IMR-90 (cell line): Measurements from ENCODE around the gene RAVER2. TPM values are rescaled to one million over a fixed set of nuclear protein-coding genes. Genes with fewer than 3 reads are reported as not detected.

ENCODE experiments used
- ATAC-seq: fragments of 200-7000 bp; cut with Tn5 transposase; 2 replicates; pipeline ENCODE4 v1.9.1; 2020; ENCODE audit warnings: low read depth, mild to moderate bottlenecking, moderate library complexity
- BruUV-seq: library from RNA; stranded (reverse); fragments of 400-500 nt; replicated peaks from 2 replicates; lab custom pipeline; 2021; lab: Mats Ljungman, UMichigan
- CTCF ChIA-PET: fragments of 300-600 bp; formaldehyde crosslinking; extraction: SDS; loops from one replicate; lab custom pipeline; 2021; ENCODE audit warnings: antibody characterized with exemption; lab: Yijun Ruan, JAX
- POLR2A ChIA-PET: fragments of 300-600 bp; sonication (Branson Sonifier 250); formaldehyde crosslinking; loops from one replicate; lab custom pipeline; 2022; ENCODE audit warnings: antibody characterized with exemption; ENCODE audit not compliant: unreplicated experiment; lab: Charles Lee
- DNase-seq: peaks from one replicate; pipeline ENCODE4 v3.0.0; 2013
- H2AFZ ChIP-seq: replicated peaks from 2 replicates; pipeline ENCODE3; 2013; ENCODE audit warnings: low read length, mild to moderate bottlenecking; ENCODE audit not compliant: poor library complexity
- H2AK5ac ChIP-seq: 2 replicates; pipeline ENCODE4 v1.6.1; 2013; ENCODE audit warnings: low read depth, low read length, inconsistent platforms
- H2AK9ac ChIP-seq: replicated peaks from 2 replicates; pipeline ENCODE3; 2013; ENCODE audit warnings: mild to moderate bottlenecking, low read depth, low read length, moderate library complexity; ENCODE audit not compliant: poor library complexity
- H2BK120ac ChIP-seq: 2 replicates; pipeline ENCODE4 v1.6.1; 2013; ENCODE audit warnings: low read depth, low read length, inconsistent platforms
- H2BK15ac ChIP-seq: 3 replicates; pipeline ENCODE4 v1.6.1; 2013; ENCODE audit warnings: low read depth, low read length, inconsistent platforms
- H2BK20ac ChIP-seq: 2 replicates; pipeline ENCODE4 v1.6.1; 2013; ENCODE audit warnings: low read depth, mild to moderate bottlenecking, inconsistent platforms, low read length, moderate library complexity
- H2BK5ac ChIP-seq: 2 replicates; pipeline ENCODE4 v1.6.1; 2013; ENCODE audit warnings: mild to moderate bottlenecking, low read depth, low read length, inconsistent platforms; ENCODE audit not compliant: poor library complexity, severe bottlenecking
- H3K14ac ChIP-seq: replicated peaks from 2 replicates; pipeline ENCODE4 v1.6.1; 2013; ENCODE audit warnings: low read depth, low read length, inconsistent platforms
- H3K18ac ChIP-seq: 2 replicates; pipeline ENCODE4 v1.6.1; 2013; ENCODE audit warnings: low read depth, low read length, control low read depth
- H3K23ac ChIP-seq: 2 replicates; pipeline ENCODE4 v1.6.1; 2013; ENCODE audit warnings: low read depth, low read length, inconsistent platforms
- H3K27ac ChIP-seq: 2 replicates; pipeline ENCODE4 v1.5.1; 2013; ENCODE audit warnings: mild to moderate bottlenecking, control low read depth, low read length; ENCODE audit not compliant: insufficient read depth
- H3K27me3 ChIP-seq: 2 replicates; pipeline ENCODE4 v1.6.1; 2013; ENCODE audit warnings: low read length; ENCODE audit not compliant: control insufficient read depth, insufficient read depth
- H3K36me3 ChIP-seq: 2 replicates; pipeline ENCODE4 v1.6.1; 2013; ENCODE audit warnings: low read length, mixed read lengths; ENCODE audit not compliant: control insufficient read depth, insufficient read depth
- H3K4ac ChIP-seq: 2 replicates; pipeline ENCODE4 v1.6.1; 2013; ENCODE audit warnings: low read depth, low read length, inconsistent platforms
- H3K4me1 ChIP-seq: 2 replicates; pipeline ENCODE4 v1.6.1; 2013; ENCODE audit warnings: low read length, mixed read lengths; ENCODE audit not compliant: control insufficient read depth, insufficient read depth
- H3K4me2 ChIP-seq: 2 replicates; pipeline ENCODE4 v1.6.1; 2013; ENCODE audit warnings: low read depth, mild to moderate bottlenecking, control low read depth, low read length, moderate library complexity
- H3K4me3 ChIP-seq: 2 replicates; pipeline ENCODE4 v1.5.1; 2013; ENCODE audit warnings: low read depth, mild to moderate bottlenecking, control low read depth, low read length, moderate library complexity; ENCODE audit not compliant: insufficient read depth
- H3K56ac ChIP-seq: 2 replicates; pipeline ENCODE4 v1.6.1; 2013; ENCODE audit warnings: low read length, inconsistent platforms; ENCODE audit not compliant: insufficient read depth; ENCODE audit errors: extremely low read depth
- H3K79me1 ChIP-seq, 2 experiments: 2 replicates each; pipeline ENCODE4 v1.6.1; 2013; ENCODE audit warnings: low read length in 2 of 2, inconsistent platforms in 1 of 2, low read depth in 1 of 2
- H3K9ac ChIP-seq: 2 replicates; pipeline ENCODE4 v1.6.1; 2013; ENCODE audit warnings: low read depth, low read length, control low read depth
- H3K9me1 ChIP-seq: 2 replicates; pipeline ENCODE4 v1.6.1; 2013; ENCODE audit warnings: low read length, inconsistent platforms; ENCODE audit not compliant: insufficient read depth
- H3K9me3 ChIP-seq: 2 replicates; pipeline ENCODE4 v1.6.1; 2013; ENCODE audit warnings: low read length; ENCODE audit not compliant: control insufficient read depth, insufficient read depth
- H4K20me1 ChIP-seq: 2 replicates; pipeline ENCODE4 v1.6.1; 2013; ENCODE audit warnings: low read length, inconsistent platforms; ENCODE audit not compliant: insufficient read depth
- H4K5ac ChIP-seq: 2 replicates; pipeline ENCODE4 v1.6.1; 2013; ENCODE audit warnings: mild to moderate bottlenecking, low read depth, low read length, control low read depth
- H4K8ac ChIP-seq, 2 experiments: 2 replicates each; pipeline ENCODE4 v1.6.1; 2013; ENCODE audit warnings: low read depth in 2 of 2, low read length in 2 of 2, control low read depth in 1 of 2, inconsistent platforms in 1 of 2
- H4K91ac ChIP-seq: 2 replicates; pipeline ENCODE4 v1.6.1; 2013; ENCODE audit warnings: low read depth, low read length, inconsistent platforms; ENCODE audit not compliant: insufficient read depth
- BHLHE40 ChIP-seq: fragments of 150-350 bp; IDR thresholded peaks from 2 replicates; pipeline ENCODE4 v1.6.1; 2016; ENCODE audit warnings: mild to moderate bottlenecking, low read depth, low read length
- CHD1 ChIP-seq: IDR thresholded peaks from 2 replicates; pipeline ENCODE4 v1.6.1; 2012; ENCODE audit warnings: low read depth, low read length, improper control_type of control experiment
- MAFK ChIP-seq: IDR thresholded peaks from 2 replicates; pipeline ENCODE4 v1.6.1; 2012; ENCODE audit warnings: low read depth, low read length, improper control_type of control experiment
- MAZ ChIP-seq: IDR thresholded peaks from 2 replicates; pipeline ENCODE4 v1.6.1; 2012; ENCODE audit warnings: low read depth, mild to moderate bottlenecking, low read length, improper control_type of control experiment, moderate library complexity, borderline replicate concordance
- MXI1 ChIP-seq: IDR thresholded peaks from 2 replicates; pipeline ENCODE4 v1.6.1; 2012; ENCODE audit warnings: low read depth, mild to moderate bottlenecking, low read length, moderate library complexity, borderline replicate concordance
- NFE2L2 ChIP-seq: fragments of 150-350 bp; IDR thresholded peaks from 2 replicates; pipeline ENCODE4 v1.6.1; 2016; ENCODE audit warnings: low read depth, mild to moderate bottlenecking, low read length
- RAD21 ChIP-seq: IDR thresholded peaks from 2 replicates; pipeline ENCODE4 v1.6.1; 2012; ENCODE audit warnings: low read length, improper control_type of control experiment
- RCOR1 ChIP-seq: IDR thresholded peaks from 2 replicates; pipeline ENCODE4 v1.6.1; 2012; ENCODE audit warnings: mild to moderate bottlenecking, low read length, improper control_type of control experiment; ENCODE audit not compliant: insufficient replicate concordance
- RFX5 ChIP-seq: IDR thresholded peaks from 2 replicates; pipeline ENCODE4 v1.8.0; 2012; ENCODE audit warnings: low read depth, mild to moderate bottlenecking, low read length, moderate library complexity
- SMC3 ChIP-seq: fragments of 150-350 bp; IDR thresholded peaks from 2 replicates; pipeline ENCODE4 v1.6.1; 2016; ENCODE audit warnings: low read depth, mild to moderate bottlenecking, antibody characterized with exemption, low read length, moderate library complexity
- USF2 ChIP-seq: fragments of 150-350 bp; IDR thresholded peaks from 2 replicates; pipeline ENCODE4 v1.6.1; 2017; ENCODE audit warnings: mild to moderate bottlenecking, antibody characterized with exemption, low read length, low read depth
- WGBS, 2 experiments: methylation state at CpG; one replicate each; pipeline versions ENCODE4 v1.1.5 to v1.1.7; 2013; ENCODE audit warnings: missing lambda C conversion rate in 2 of 2; ENCODE audit not compliant: insufficient read length in 1 of 2; ENCODE audit errors: extremely low coverage in 2 of 2; 5-methylcytosine and 5-hydroxymethylcytosine counted together
- dilution Hi-C: fragments of 300-500 bp; cut with HindIII; formaldehyde crosslinking; loops from one replicate; pipeline ENCODE4 v1.14.3; 2018; ENCODE audit warnings: low sequenced_read_pairs; ENCODE audit not compliant: unreplicated experiment
- in situ Hi-C: fragments of 300-500 bp; cut with MboI; formaldehyde crosslinking; loops from 3 replicates; pipeline ENCODE4 v1.14.3; 2019; ENCODE audit warnings: low sequenced_read_pairs, inconsistent platforms, mixed read lengths
- intact Hi-C: fragments of 100-400 bp; cut with micrococcal nuclease; formaldehyde crosslinking; loops from 2 replicates; pipeline ENCODE4 v1.10.0; 2022
- polyA plus RNA-seq, 3 experiments: library from polyadenylated mRNA; depleted of rRNA; stranded (reverse); fragments of >200 nt; gene quantifications; 2 replicates each; pipeline ENCODE4 v1.2.3, GENCODE V29; 2012; ENCODE audit warnings: low replicate concordance in 1 of 3
- total RNA-seq: library from RNA; depleted of rRNA; stranded (reverse); fragments of >200 nt; gene quantifications from 2 replicates; pipeline ENCODE4 v1.2.3, GENCODE V29; 2012
- TF ChIP-seq, protein P1 (sequence below): conservative IDR thresholded peaks from 2 replicates; pipeline ENCODE4 v1.5.1; 2012; ENCODE audit warnings: mild to moderate bottlenecking, low read depth, low read length, improper control_type of control experiment

Gene RAVER2
- total and polyA plus RNA-seq, 2 of the 4 experiments (the other 2 are of a cell fraction), result 3.7 to 6.1 TPM

- dilution Hi-C loops, result no loop called here
- no peak overlapping the region for H3K4me2 ChIP-seq
Observed at GRCh38 chr1:64757213-64757612, 12.3 kb downstream of the RAVER2 start.

More at GRCh38 chr1:64757213-64757612, 12.3 kb downstream of the RAVER2 start:
- no peak overlapping the region for H2AK5ac ChIP-seq
- H3K56ac ChIP-seq, result no peak overlapping the region
- no peak overlapping the region for H3K4me3 ChIP-seq
- in situ Hi-C loops, result no loop called here
- H2AK9ac ChIP-seq, result no peak overlapping the region
- H4K20me1 ChIP-seq, result no peaks in the 10 kb centered on the region
- no peak overlapping the region for H2BK5ac ChIP-seq
- ChIA-PET POLR2A (no interaction called here), CTCF (interaction anchor here (1.8 kb wide), 1 partner anchor 9 kb away, joined by 4 read pairs; no protein-coding TSS in a partner anchor)
- no peak for TF ChIP-seq BHLHE40
- TF ChIP-seq SMC3, result no peak
- no peak for TF ChIP-seq MAFK
- no peak for TF ChIP-seq RCOR1
- TF ChIP-seq, protein P1, sequence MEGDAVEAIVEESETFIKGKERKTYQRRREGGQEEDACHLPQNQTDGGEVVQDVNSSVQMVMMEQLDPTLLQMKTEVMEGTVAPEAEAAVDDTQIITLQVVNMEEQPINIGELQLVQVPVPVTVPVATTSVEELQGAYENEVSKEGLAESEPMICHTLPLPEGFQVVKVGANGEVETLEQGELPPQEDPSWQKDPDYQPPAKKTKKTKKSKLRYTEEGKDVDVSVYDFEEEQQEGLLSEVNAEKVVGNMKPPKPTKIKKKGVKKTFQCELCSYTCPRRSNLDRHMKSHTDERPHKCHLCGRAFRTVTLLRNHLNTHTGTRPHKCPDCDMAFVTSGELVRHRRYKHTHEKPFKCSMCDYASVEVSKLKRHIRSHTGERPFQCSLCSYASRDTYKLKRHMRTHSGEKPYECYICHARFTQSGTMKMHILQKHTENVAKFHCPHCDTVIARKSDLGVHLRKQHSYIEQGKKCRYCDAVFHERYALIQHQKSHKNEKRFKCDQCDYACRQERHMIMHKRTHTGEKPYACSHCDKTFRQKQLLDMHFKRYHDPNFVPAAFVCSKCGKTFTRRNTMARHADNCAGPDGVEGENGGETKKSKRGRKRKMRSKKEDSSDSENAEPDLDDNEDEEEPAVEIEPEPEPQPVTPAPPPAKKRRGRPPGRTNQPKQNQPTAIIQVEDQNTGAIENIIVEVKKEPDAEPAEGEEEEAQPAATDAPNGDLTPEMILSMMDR, result no peak
- no peak for TF ChIP-seq USF2
- TF ChIP-seq RFX5, result no peak
- TF ChIP-seq CHD1, result no peak
- TF ChIP-seq MXI1, result no peak
- no peak for TF ChIP-seq RAD21
- TF ChIP-seq NFE2L2, result no peak
- TF ChIP-seq MAZ, result no peak
- no peaks in the 10 kb centered on the region for H3K4me1 ChIP-seq
- ATAC-seq, result no peak
- H3K9me1 ChIP-seq, result no peaks in the 10 kb centered on the region
- no peak overlapping the region for H3K18ac ChIP-seq
- no TSS peak for BruUV-seq
- H3K4ac ChIP-seq, result no peak overlapping the region
- H3K27ac ChIP-seq, result no peak overlapping the region
- no peak overlapping the region for H2AFZ ChIP-seq
- no peaks in the 10 kb centered on the region for H3K27me3 ChIP-seq
- H3K23ac ChIP-seq, result no peak overlapping the region
- no peak overlapping the region for H4K91ac ChIP-seq
- H4K5ac ChIP-seq, result no peak overlapping the region
- WGBS, 2 experiments, result no CpG with 5 or more reads among the region's 1 CpG
- no peak overlapping the region for H2BK20ac ChIP-seq
- H4K8ac ChIP-seq, result no peak overlapping the region
- no peak overlapping the region for H3K9ac ChIP-seq
- no peaks in the 10 kb centered on the region; a peak in 1 of 4 replicates for H3K79me1 ChIP-seq
- H2BK15ac ChIP-seq, result no peak overlapping the region
- no peak for DNase-seq
- H3K9me3 ChIP-seq, result 0 out of 2 replicates have a peak, but pooled peaks cover 2% of the 10 kb centered on the region
- intact Hi-C loops, result no loop called here
- H3K36me3 ChIP-seq, result no peaks in the 10 kb centered on the region
- no peak overlapping the region for H3K14ac ChIP-seq
- no peak overlapping the region for H2BK120ac ChIP-seq
